ENCODE data around the gene KRT6C. TPM values are rescaled to one million over a fixed set of nuclear protein-coding genes. Genes with fewer than 3 reads are reported as not detected.

Gene KRT6C
- total RNA-seq, 1 donor from 2014 or later = not detected

- H3K4me3 ChIP-seq = no peak overlapping the region
- no peaks in the 10 kb centered on the region for H3K4me1 ChIP-seq
- H3K27me3 ChIP-seq = no peaks in the 10 kb centered on the region
- no peaks in the 10 kb centered on the region for H3K36me3 ChIP-seq
- no peak overlapping the region for H3K27ac ChIP-seq
- intact Hi-C loops (cut with DNase I) = no loop called here
- TF ChIP-seq CTCF (IDR thresholded peaks at IDR 0.05) = no peak
- no peak for DNase-seq (ENCODE audit: low spot score in 2 of 2)
- H3K9me3 ChIP-seq = peaks cover 0 to 2% of the 10 kb centered on the region in 2 donors
These were observed 42.6 kb upstream of the KRT6C start for GRCh38 chr12:52515927-52516831.

GRCh38 chr12:52515319-52515646 lies 41.7 kb upstream of the KRT6C start:
- Histone ChIP-seq H3K27ac (no peak overlapping the region), H3K36me3 (no peaks in the 10 kb centered on the region)

GRCh38 chr12:52514471-52515318 lies 41.1 kb upstream of the KRT6C start:
- intact Hi-C loops (cut with DNase I) = no loop called here
- Histone ChIP-seq H3K9me3 (peaks cover 0 to 6% of the 10 kb centered on the region in 2 donors), H3K27me3 (no peaks in the 10 kb centered on the region), H3K36me3 (no peaks in the 10 kb centered on the region), H3K4me1 (no peaks in the 10 kb centered on the region), H3K4me3 (no peak overlapping the region), H3K27ac (no peak overlapping the region)
- DNase-seq (ENCODE audit: low spot score in 2 of 2) = no peak
- TF ChIP-seq CTCF (IDR thresholded peaks at IDR 0.05) = no peak

More at GRCh38 chr12:52515319-52515646, 41.7 kb upstream of the KRT6C start:
- DNase-seq (ENCODE audit: low spot score in 2 of 2) = no peak
- no peaks in the 10 kb centered on the region for H3K4me1 ChIP-seq
- H3K4me3 ChIP-seq = no peak overlapping the region
- intact Hi-C loops (cut with DNase I) = no loop called here
- no peaks in the 10 kb centered on the region for H3K27me3 ChIP-seq
- peaks cover 0 to 6% of the 10 kb centered on the region in 2 donors for H3K9me3 ChIP-seq
- TF ChIP-seq CTCF (IDR thresholded peaks at IDR 0.05) = no peak

- DNase-seq (ENCODE audit: low spot score in 2 of 2) = no peak
- no peaks in the 10 kb centered on the region for H3K36me3 ChIP-seq
- no peaks in the 10 kb centered on the region for H3K27me3 ChIP-seq
- no peak overlapping the region for H3K4me3 ChIP-seq
- intact Hi-C loops (cut with DNase I) = no loop called here
- TF ChIP-seq CTCF (IDR thresholded peaks at IDR 0.05) = no peak
- peaks cover 0 to 6% of the 10 kb centered on the region in 2 donors for H3K9me3 ChIP-seq
- no peaks in the 10 kb centered on the region for H3K4me1 ChIP-seq
- no peak overlapping the region for H3K27ac ChIP-seq
These were observed 40.1 kb upstream of the KRT6C start for GRCh38 chr12:52513736-52514135.

GRCh38 chr12:52508211-52508610 lies 34.6 kb upstream of the KRT6C start:
- DNase-seq (ENCODE audit: low spot score in 2 of 2) = no peak
- TF ChIP-seq CTCF (IDR thresholded peaks at IDR 0.05) = no peak
- Histone ChIP-seq H3K4me1 (no peaks in the 10 kb centered on the region), H3K9me3 (peaks cover 0 to 6% of the 10 kb centered on the region in 2 donors), H3K36me3 (no peaks in the 10 kb centered on the region), H3K27ac (no peak overlapping the region), H3K27me3 (no peaks in the 10 kb centered on the region), H3K4me3 (no peak overlapping the region)
- intact Hi-C loops (cut with DNase I) = no loop called here

Measured in ascending aorta (tissue), 2 donors.